OCI-LY1 (cell line): ENCODE measurements around the gene SELENOP.

Experiments
- EZH2 ChIP-seq: fragments of 200-600 bp; sonication (generic), shearing (Covaris generic); IDR thresholded peaks from 2 replicates; pipeline ENCODE4 v1.8.0; 2017; ENCODE audit warnings: borderline replicate concordance, mixed run types, mild to moderate bottlenecking, antibody characterized with exemption, low read length, moderate library complexity, mixed read lengths
- TF ChIP-seq, protein P1 (sequence below): fragments of 200-600 bp; sonication (generic), shearing (Covaris generic); IDR thresholded peaks from 2 replicates; pipeline ENCODE4 v1.5.1; 2017; ENCODE audit warnings: mild to moderate bottlenecking, antibody characterized with exemption, low read length, moderate library complexity, mixed read lengths

DNA sequence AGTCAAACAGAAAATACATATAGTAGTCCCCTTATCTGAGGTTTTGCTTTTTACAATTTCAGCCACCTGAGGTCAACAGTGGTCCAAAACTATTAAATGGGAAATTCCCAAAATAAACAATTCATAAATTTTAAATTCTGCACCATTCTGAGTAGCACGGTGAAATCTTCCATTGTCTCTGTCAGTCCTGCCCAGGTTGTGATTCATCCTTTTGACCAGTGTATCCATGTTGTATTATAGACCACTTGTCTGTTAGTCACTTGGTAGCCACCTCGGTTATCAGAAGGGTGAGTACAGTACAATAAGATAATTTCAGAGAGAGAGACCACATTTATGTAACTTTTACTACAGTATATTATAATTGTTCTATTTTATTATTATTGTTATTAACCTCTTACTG, 52.2 kb downstream of the SELENOP start:
- TF ChIP-seq, protein P1, sequence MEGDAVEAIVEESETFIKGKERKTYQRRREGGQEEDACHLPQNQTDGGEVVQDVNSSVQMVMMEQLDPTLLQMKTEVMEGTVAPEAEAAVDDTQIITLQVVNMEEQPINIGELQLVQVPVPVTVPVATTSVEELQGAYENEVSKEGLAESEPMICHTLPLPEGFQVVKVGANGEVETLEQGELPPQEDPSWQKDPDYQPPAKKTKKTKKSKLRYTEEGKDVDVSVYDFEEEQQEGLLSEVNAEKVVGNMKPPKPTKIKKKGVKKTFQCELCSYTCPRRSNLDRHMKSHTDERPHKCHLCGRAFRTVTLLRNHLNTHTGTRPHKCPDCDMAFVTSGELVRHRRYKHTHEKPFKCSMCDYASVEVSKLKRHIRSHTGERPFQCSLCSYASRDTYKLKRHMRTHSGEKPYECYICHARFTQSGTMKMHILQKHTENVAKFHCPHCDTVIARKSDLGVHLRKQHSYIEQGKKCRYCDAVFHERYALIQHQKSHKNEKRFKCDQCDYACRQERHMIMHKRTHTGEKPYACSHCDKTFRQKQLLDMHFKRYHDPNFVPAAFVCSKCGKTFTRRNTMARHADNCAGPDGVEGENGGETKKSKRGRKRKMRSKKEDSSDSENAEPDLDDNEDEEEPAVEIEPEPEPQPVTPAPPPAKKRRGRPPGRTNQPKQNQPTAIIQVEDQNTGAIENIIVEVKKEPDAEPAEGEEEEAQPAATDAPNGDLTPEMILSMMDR = no peak
- TF ChIP-seq EZH2 = no peak
